Mammary epithelial cell (primary cell): ENCODE measurements around the gene GPR18.

Experiments used
- CTCF ChIP-seq, 2 donors: IDR thresholded peaks in 1 of 2; conservative IDR thresholded peaks in 1 of 2; 2 replicates each; pipeline ENCODE4 v1.5.1; 2011 to 2012; ENCODE audit warnings: inconsistent platforms in 2 of 2, low read length in 2 of 2, mild to moderate bottlenecking in 2 of 2, control low read depth in 1 of 2, low read depth in 1 of 2; ENCODE audit not compliant: insufficient read depth in 1 of 2; ENCODE audit errors: extremely low read depth in 1 of 2
- EZH2 ChIP-seq: IDR thresholded peaks from 2 replicates; pipeline ENCODE4 v1.6.1; 2012; ENCODE audit warnings: low read length, inconsistent platforms, borderline replicate concordance

GRCh38 chr13:99289271-99289670 lies 31.1 kb upstream of the GPR18 start:
- TF ChIP-seq EZH2 (no peak), CTCF (conservative IDR thresholded peaks at IDR 0.05 in 1 of 2, IDR thresholded peaks at IDR 0.05 in 1 of 2; ENCODE audit: extremely low read depth in 1 of 2, insufficient read depth in 1 of 2, low read depth in 1 of 2, low read length in 2 of 2) (no peak)
